Large intestine (tissue), 3 donors: ENCODE results near the gene SLC20A1. TPM values are rescaled to one million over a fixed set of nuclear protein-coding genes. Genes with fewer than 3 reads are reported as not detected.

Experiments used
- DNase-seq, 2 donors: peaks; one replicate each; pipeline versions ENCODE4 v3.0.0 to v3.0.0-alpha.2; 2013
- H3K27ac ChIP-seq: one replicate; pipeline ENCODE4 v1.5.1; 2013; ENCODE audit warnings: low read length
- H3K27me3 ChIP-seq: 2 replicates; pipeline ENCODE4 v1.6.1; 2013; ENCODE audit warnings: low read length; ENCODE audit not compliant: control insufficient read depth, insufficient read depth
- H3K36me3 ChIP-seq: 2 replicates; pipeline ENCODE4 v1.6.1; 2013; ENCODE audit warnings: low read length; ENCODE audit not compliant: control insufficient read depth, insufficient read depth
- H3K4me1 ChIP-seq: one replicate; pipeline ENCODE4 v1.6.1; 2013; ENCODE audit warnings: low read length; ENCODE audit not compliant: control insufficient read depth, insufficient read depth
- H3K4me3 ChIP-seq: one replicate; pipeline ENCODE4 v1.5.1; 2013; ENCODE audit warnings: low read length
- H3K9me3 ChIP-seq: one replicate; pipeline ENCODE4 v1.6.1; 2013; ENCODE audit warnings: mild to moderate bottlenecking, low read depth, low read length, moderate library complexity; ENCODE audit not compliant: control insufficient read depth
- WGBS: methylation state at CpG from one replicate; pipeline ENCODE4 v1.1.5; 2013; ENCODE audit warnings: low lambda C conversion rate; ENCODE audit not compliant: insufficient coverage; 5-methylcytosine and 5-hydroxymethylcytosine counted together
- polyA plus RNA-seq: library from polyadenylated mRNA; unstranded; fragments of 120-200 nt; gene quantifications from one replicate; pipeline ENCODE4 v1.2.1, GENCODE V29; 2013

SLC20A1 gene
- polyA plus RNA-seq, 1 donor, result 42.1 TPM

GRCh38 chr2:112682101-112682500, 36.4 kb downstream of the SLC20A1 start:
- Histone ChIP-seq H3K9me3 (no peaks in the 10 kb centered on the region), H3K27ac (no peak overlapping the region), H3K4me3 (no peak overlapping the region), H3K36me3 (no peaks in the 10 kb centered on the region), H3K4me1 (no peaks in the 10 kb centered on the region), H3K27me3 (no peaks in the 10 kb centered on the region)
- no CpG with 5 or more reads among the region's 7 CpGs for WGBS
- DNase-seq, result no peak

- H3K36me3 ChIP-seq, result no peaks in the 10 kb centered on the region
- H3K4me1 ChIP-seq, result no peaks in the 10 kb centered on the region
- no peak for DNase-seq
- no peaks in the 10 kb centered on the region for H3K27me3 ChIP-seq
- no peaks in the 10 kb centered on the region for H3K9me3 ChIP-seq
- H3K4me3 ChIP-seq, result no peak overlapping the region
- 60% methylated on average over 1 of the region's 12 CpGs for WGBS
- H3K27ac ChIP-seq, result no peak overlapping the region
These were observed 38.0 kb downstream of the SLC20A1 start for GRCh38 chr2:112683550-112684414.

GRCh38 chr2:112684415-112684775, 38.7 kb downstream of the SLC20A1 start:
- Histone ChIP-seq H3K27me3 (no peaks in the 10 kb centered on the region), H3K36me3 (no peaks in the 10 kb centered on the region), H3K9me3 (no peaks in the 10 kb centered on the region), H3K27ac (no peak overlapping the region), H3K4me1 (no peaks in the 10 kb centered on the region), H3K4me3 (no peak overlapping the region)
- WGBS, result 50% methylated on average over 1 of the region's 3 CpGs
- no peak for DNase-seq

GRCh38 chr2:112685271-112685884, 39.6 kb downstream of the SLC20A1 start:
- Histone ChIP-seq H3K9me3 (no peaks in the 10 kb centered on the region), H3K4me1 (no peaks in the 10 kb centered on the region), H3K4me3 (no peak overlapping the region), H3K27me3 (no peaks in the 10 kb centered on the region), H3K36me3 (no peaks in the 10 kb centered on the region), H3K27ac (no peak overlapping the region)
- no CpG with 5 or more reads among the region's 4 CpGs for WGBS
- no peak for DNase-seq

- Histone ChIP-seq H3K27ac (no peak overlapping the region), H3K9me3 (no peaks in the 10 kb centered on the region), H3K4me1 (peaks cover 6% of the 10 kb centered on the region), H3K36me3 (no peaks in the 10 kb centered on the region), H3K27me3 (no peaks in the 10 kb centered on the region), H3K4me3 (no peak overlapping the region)
- DNase-seq, result no peak
- WGBS, result no CpG with 5 or more reads among the region's 15 CpGs
These were observed 40.8 kb downstream of the SLC20A1 start for GRCh38 chr2:112686348-112687217.

GRCh38 chr2:112687522-112687921, 41.8 kb downstream of the SLC20A1 start:
- WGBS, result 83% methylated on average over 1 of the region's 6 CpGs
- no peak for DNase-seq
- no peak overlapping the region for H3K4me3 ChIP-seq
- H3K4me1 ChIP-seq, result peaks cover 15% of the 10 kb centered on the region
- no peaks in the 10 kb centered on the region for H3K36me3 ChIP-seq
- H3K27ac ChIP-seq, result no peak overlapping the region
- no peaks in the 10 kb centered on the region for H3K27me3 ChIP-seq
- no peaks in the 10 kb centered on the region for H3K9me3 ChIP-seq

- DNase-seq, result no peak
- Histone ChIP-seq H3K4me1 (peaks cover 20% of the 10 kb centered on the region), H3K36me3 (no peaks in the 10 kb centered on the region), H3K9me3 (no peaks in the 10 kb centered on the region), H3K27ac (no peak overlapping the region), H3K4me3 (no peak overlapping the region), H3K27me3 (no peaks in the 10 kb centered on the region)
- 93% methylated on average over 2 of the region's 14 CpGs for WGBS
These were observed 42.5 kb downstream of the SLC20A1 start for GRCh38 chr2:112688086-112688880.

GRCh38 chr2:112690853-112691401, 45.2 kb downstream of the SLC20A1 start:
- no CpG with 5 or more reads among the region's 9 CpGs for whole genome bisulfite sequencing
- peaks cover 20% of the 10 kb centered on the region for H3K4me1 ChIP-seq
- no peaks in the 10 kb centered on the region for H3K9me3 ChIP-seq

GRCh38 chr2:112691881-112692281, 46.1 kb downstream of the SLC20A1 start:
- Histone ChIP-seq H3K4me3 (no peak overlapping the region), H3K27ac (peak overlapping the region; percentile 94), H3K36me3 (no peaks in the 10 kb centered on the region), H3K9me3 (no peaks in the 10 kb centered on the region), H3K4me1 (peaks cover 20% of the 10 kb centered on the region), H3K27me3 (no peaks in the 10 kb centered on the region)
- DNase-seq, result no peak
- WGBS, result no CpG with 5 or more reads among the region's 4 CpGs

More at GRCh38 chr2:112690853-112691401, 45.2 kb downstream of the SLC20A1 start:
- Histone ChIP-seq H3K27me3 (no peaks in the 10 kb centered on the region), H3K36me3 (no peaks in the 10 kb centered on the region), H3K4me3 (no peak overlapping the region), H3K27ac (no peak overlapping the region)
- DNase-seq, result peak in 1 of 2 donors; percentile 61
